HepG2 (cell line): Measurements from ENCODE around the gene LAMB2. TPM values are rescaled to one million over a fixed set of nuclear protein-coding genes. Genes with fewer than 3 reads are reported as not detected.

Experiments
- CEBPB ChIP-seq: IDR thresholded peaks from 2 replicates; pipeline ENCODE4 v1.6.1; 2011; ENCODE audit warnings: low read depth, low read length, improper control_type of control experiment, borderline replicate concordance
- FOXP4 ChIP-seq: sonication (generic); formaldehyde crosslinking; IDR thresholded peaks from 2 replicates; pipeline ENCODE4 v1.4.0; 2020; ENCODE audit warnings: missing genetic modification reagents
- HDAC1 ChIP-seq: sonication (generic); formaldehyde crosslinking; IDR thresholded peaks from 2 replicates; pipeline ENCODE4 v1.5.1; 2020; ENCODE audit warnings: mild to moderate bottlenecking, missing genetic modification reagents
- HES4 ChIP-seq: sonication (generic); formaldehyde crosslinking; IDR thresholded peaks from 2 replicates; pipeline ENCODE4 v1.9.0; 2021; ENCODE audit warnings: mild to moderate bottlenecking, missing genetic modification reagents, borderline replicate concordance
- MED1 ChIP-seq: sonication (generic); formaldehyde crosslinking; IDR thresholded peaks from 2 replicates; pipeline ENCODE4 v1.4.0; 2020; ENCODE audit warnings: missing genetic modification reagents
- NAIF1 ChIP-seq: sonication (generic); formaldehyde crosslinking; IDR thresholded peaks from 2 replicates; pipeline ENCODE4 v1.5.0; 2020; ENCODE audit warnings: mild to moderate bottlenecking, missing genetic modification reagents, borderline replicate concordance
- PAX8 ChIP-seq: sonication (generic); formaldehyde crosslinking; IDR thresholded peaks from 2 replicates; pipeline ENCODE4 v1.8.0; 2022; ENCODE audit warnings: mild to moderate bottlenecking, missing genetic modification reagents, borderline replicate concordance
- PHF8 ChIP-seq: sonication (generic); formaldehyde crosslinking; IDR thresholded peaks from 2 replicates; pipeline ENCODE4 v1.5.0; 2020; ENCODE audit warnings: missing genetic modification reagents
- SP2 ChIP-seq: sonication (generic); formaldehyde crosslinking; IDR thresholded peaks from 2 replicates; pipeline ENCODE4 v1.5.1; 2020; ENCODE audit warnings: mild to moderate bottlenecking, missing genetic modification reagents
- SP4 ChIP-seq: sonication (generic); formaldehyde crosslinking; IDR thresholded peaks from 2 replicates; pipeline ENCODE4 v1.8.1; 2023; ENCODE audit warnings: mild to moderate bottlenecking, missing genetic modification reagents
- TEAD2 ChIP-seq: sonication (generic); formaldehyde crosslinking; IDR thresholded peaks from 2 replicates; pipeline ENCODE4 v1.9.0; 2021; ENCODE audit warnings: missing genetic modification reagents
- YEATS2 ChIP-seq: sonication (generic); formaldehyde crosslinking; IDR thresholded peaks from 2 replicates; pipeline ENCODE4 v1.4.0; 2020; ENCODE audit warnings: missing genetic modification reagents, borderline replicate concordance
- YEATS4 ChIP-seq: sonication (generic); formaldehyde crosslinking; IDR thresholded peaks from 2 replicates; pipeline ENCODE4 v1.4.0; 2020; ENCODE audit warnings: missing genetic modification reagents, borderline replicate concordance
- ZBTB7A ChIP-seq: sonication (generic); formaldehyde crosslinking; IDR thresholded peaks from 2 replicates; pipeline ENCODE4 v1.8.0; 2022; ENCODE audit warnings: mild to moderate bottlenecking, missing genetic modification reagents
- ZNF142 ChIP-seq: sonication (generic); formaldehyde crosslinking; IDR thresholded peaks from 2 replicates; pipeline ENCODE4 v1.4.0; 2020; ENCODE audit warnings: missing genetic modification reagents
- ZNF33B ChIP-seq: sonication (generic); formaldehyde crosslinking; IDR thresholded peaks from 2 replicates; pipeline ENCODE4 v1.5.1; 2020; ENCODE audit warnings: mild to moderate bottlenecking, missing genetic modification reagents
- ZNF576 ChIP-seq: sonication (generic); formaldehyde crosslinking; IDR thresholded peaks from 2 replicates; pipeline ENCODE4 v1.4.0; 2020; ENCODE audit warnings: mild to moderate bottlenecking, missing genetic modification reagents
- ZNF710 ChIP-seq: sonication (generic); formaldehyde crosslinking; IDR thresholded peaks from 2 replicates; pipeline ENCODE4 v1.5.0; 2020; ENCODE audit warnings: mild to moderate bottlenecking, missing genetic modification reagents, borderline replicate concordance
- ZSCAN21 ChIP-seq: sonication (generic); formaldehyde crosslinking; IDR thresholded peaks from 2 replicates; pipeline ENCODE4 v1.8.0; 2022; ENCODE audit warnings: mild to moderate bottlenecking, missing genetic modification reagents, moderate library complexity, borderline replicate concordance
- polyA plus RNA-seq, 8 experiments: library from polyadenylated mRNA; depleted of rRNA in 3 of 8; stranded (reverse) in 7 of 8; unstranded in 1 of 8; fragments of >200 nt; fragmentation: Illumina TruSeq in 4 of 8; extraction: Trizol in 4 of 8; gene quantifications; 2 replicates each; pipeline versions ENCODE4 v1.2.1 to v1.2.3, GENCODE V29; 2011 to 2016; ENCODE audit warnings: low read depth in 4 of 8, missing spikeins in 1 of 8, mixed read lengths in 1 of 8; ENCODE audit not compliant: insufficient read depth in 1 of 8
- total RNA-seq, 5 experiments: library from RNA; depleted of rRNA; stranded (reverse); fragments of >200 nt; fragmentation: Illumina TruSeq; extraction: Trizol; gene quantifications; 2 replicates each; pipeline ENCODE4 v1.2.3, GENCODE V29; 2016; ENCODE audit warnings: low read depth in 1 of 5

The LAMB2 gene
- total and polyA plus RNA-seq, 2 of the 13 experiments (the other 11 are each of a cell fraction or from before 2014, with no cell fraction given), result 208 to 443 TPM

- TF ChIP-seq ZNF142 (CRISPR knock-in tag) (0 out of 2 replicates have a peak, but pooled peaks have one; percentile 28), YEATS2 (CRISPR knock-in tag) (peak; percentile 91), SP4 (CRISPR knock-in tag) (peak; percentile 74), ZBTB7A (CRISPR knock-in tag) (peak; percentile 51), ZNF33B (0 out of 2 replicates have a peak, but pooled peaks have one; percentile 64), PAX8 (CRISPR knock-in tag) (peak; percentile 85; the same call in 1 of the 2 replicates), YEATS4 (CRISPR knock-in tag) (peak; percentile 90), PHF8 (CRISPR knock-in tag) (peak; percentile 97), ZNF710 (CRISPR knock-in tag) (peak; percentile 68; the same call in 1 of the 2 replicates), HES4 (CRISPR knock-in tag) (peak; percentile 94), FOXP4 (CRISPR knock-in tag) (peak; percentile 16; the same call in 1 of the 2 replicates), ZNF576 (CRISPR knock-in tag) (no peak), NAIF1 (no peak), SP2 (CRISPR knock-in tag) (peak; percentile 87), MED1 (CRISPR knock-in tag) (peak; percentile 51), CEBPB (no peak), HDAC1 (CRISPR knock-in tag) (peak; percentile 75), ZSCAN21 (peak; percentile 21; the same call in 1 of the 2 replicates), TEAD2 (CRISPR knock-in tag) (no peak)
Measured at GRCh38 chr3:49104427-49105291, 28.2 kb downstream of the LAMB2 start, which contains the start of gene QARS1 (continued).
